GM12878 (cell line): ENCODE results near the gene SEC24D. TPM values are rescaled to one million over a fixed set of nuclear protein-coding genes. Genes with fewer than 3 reads are reported as not detected.

ENCODE experiments used
- BRCA1 ChIP-seq: IDR thresholded peaks from 2 replicates; pipeline ENCODE4 v1.6.1; 2011; ENCODE audit warnings: low read depth, low read length, improper control_type of control experiment
- CREB1 ChIP-seq: IDR thresholded peaks from 2 replicates; pipeline ENCODE4 v1.6.1; 2012; ENCODE audit warnings: low read depth, mild to moderate bottlenecking, inconsistent platforms
- EGR1 ChIP-seq, 2 experiments: IDR thresholded peaks; 1 replicate in 1 of 2; 2 replicates in 1 of 2; pipeline ENCODE4 v1.6.1; 2011 to 2012; ENCODE audit warnings: low read depth in 2 of 2, low read length in 2 of 2, borderline replicate concordance in 1 of 2, mild to moderate bottlenecking in 1 of 2, moderate library complexity in 1 of 2
- GATAD2B ChIP-seq: fragments of 450-650 bp; conservative IDR thresholded peaks from 2 replicates; pipeline ENCODE4 v1.6.1; 2017; ENCODE audit warnings: low read depth, mild to moderate bottlenecking, moderate library complexity
- KLF5 ChIP-seq: fragments of 450-650 bp; IDR thresholded peaks from 2 replicates; pipeline ENCODE4 v1.6.1; 2014; ENCODE audit warnings: mild to moderate bottlenecking; ENCODE audit not compliant: partially characterized antibody
- SMARCA5 ChIP-seq: fragments of 450-650 bp; IDR thresholded peaks from 2 replicates; pipeline ENCODE4 v1.6.1; 2017; ENCODE audit warnings: mild to moderate bottlenecking
- polyA plus RNA-seq, 11 experiments: library from polyadenylated mRNA; depleted of rRNA in 4 of 11; unstranded in 6 of 11; stranded (reverse) in 5 of 11; fragments of >200 nt; fragmentation: Nextera tagmentation in 4 of 11; fragmentation: Illumina TruSeq in 1 of 11; extraction: Ambion mirVana in 4 of 11; extraction: Trizol in 1 of 11; gene quantifications; 1 replicate in 1 of 11; 2 replicates in 10 of 11; pipeline versions ENCODE4 v1.2.1 to v1.2.3, GENCODE V29; 2011 to 2016; ENCODE audit warnings: inconsistent platforms in 2 of 11, missing spikeins in 2 of 11, low read depth in 1 of 11
- total RNA-seq, 4 experiments: library from RNA; depleted of rRNA in 3 of 4; stranded (reverse); fragments of >200 nt in 3 of 4; fragmentation: Illumina TruSeq in 1 of 4; extraction: Trizol in 1 of 4; gene quantifications; 2 replicates each; pipeline versions ENCODE4 v1.2.1 to v1.2.3, GENCODE V29; 2013 to 2021
- TF ChIP-seq, protein P1 (sequence below): IDR thresholded peaks from 2 replicates; pipeline ENCODE4 v1.6.1; 2011; ENCODE audit warnings: borderline replicate concordance, low read depth, mild to moderate bottlenecking, moderate library complexity, mixed read lengths, low read length; ENCODE audit not compliant: insufficient read depth; ENCODE audit errors: extremely low read length
- TF ChIP-seq, protein P2 (sequence below): IDR thresholded peaks from 2 replicates; pipeline ENCODE4 v1.6.1; 2012; ENCODE audit warnings: mild to moderate bottlenecking, low read depth, low read length
- TF ChIP-seq, protein P3 (sequence below): IDR thresholded peaks from 2 replicates; pipeline ENCODE4 v1.6.1; 2012; ENCODE audit warnings: improper control_type of control experiment, low read depth, low read length; ENCODE audit not compliant: insufficient replicate concordance
- TF ChIP-seq, protein P4 (sequence below): IDR thresholded peaks from 2 replicates; pipeline ENCODE4 v1.6.1; 2012; ENCODE audit warnings: low read length, inconsistent platforms
- TF ChIP-seq, protein P5 (sequence below): fragments of 450-650 bp; IDR thresholded peaks from 2 replicates; pipeline ENCODE4 v1.6.1; 2016; ENCODE audit warnings: mild to moderate bottlenecking

The SEC24D gene
- total and polyA plus RNA-seq, 10 of the 15 experiments (the other 5 are each of a cell fraction or from before 2014, with no cell fraction given) = 12.8 to 61.9 (median 25.6) TPM

DNA sequence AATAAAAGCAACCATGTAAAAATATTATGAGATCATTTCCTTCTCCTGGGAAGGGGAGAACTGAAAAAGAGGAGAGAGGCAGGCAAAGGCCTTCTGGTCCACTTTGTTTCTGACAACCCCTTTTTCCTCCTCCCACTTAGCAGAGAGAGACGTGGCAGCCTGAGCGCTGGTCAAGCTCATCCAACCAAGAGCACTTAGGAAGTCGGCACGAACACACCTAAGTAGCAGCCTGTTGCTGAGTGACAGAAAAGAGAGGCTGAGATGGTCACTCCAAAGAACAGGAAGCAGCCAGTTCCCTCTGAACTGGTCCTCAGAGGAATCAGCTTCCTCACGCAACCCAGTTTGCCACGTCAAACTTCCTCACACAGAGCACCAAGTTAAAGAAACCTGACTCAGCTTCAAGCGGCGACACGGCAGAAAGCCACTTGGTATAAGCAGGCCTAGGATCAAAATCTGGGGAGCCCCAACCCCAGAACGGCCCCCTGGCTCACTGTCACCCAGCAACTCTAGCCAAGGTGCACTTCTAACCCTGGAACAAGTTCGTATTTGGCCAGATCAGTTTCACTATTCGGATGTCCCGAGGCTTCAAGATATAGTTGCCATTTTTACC is 861 bp downstream of the SEC24D start (continued):
- TF ChIP-seq, protein P1, sequence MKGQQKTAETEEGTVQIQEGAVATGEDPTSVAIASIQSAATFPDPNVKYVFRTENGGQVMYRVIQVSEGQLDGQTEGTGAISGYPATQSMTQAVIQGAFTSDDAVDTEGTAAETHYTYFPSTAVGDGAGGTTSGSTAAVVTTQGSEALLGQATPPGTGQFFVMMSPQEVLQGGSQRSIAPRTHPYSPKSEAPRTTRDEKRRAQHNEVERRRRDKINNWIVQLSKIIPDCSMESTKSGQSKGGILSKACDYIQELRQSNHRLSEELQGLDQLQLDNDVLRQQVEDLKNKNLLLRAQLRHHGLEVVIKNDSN = no peak
- 0 out of 2 replicates have a peak, but pooled peaks have one; percentile 8 for TF ChIP-seq SMARCA5
- TF ChIP-seq, protein P2, sequence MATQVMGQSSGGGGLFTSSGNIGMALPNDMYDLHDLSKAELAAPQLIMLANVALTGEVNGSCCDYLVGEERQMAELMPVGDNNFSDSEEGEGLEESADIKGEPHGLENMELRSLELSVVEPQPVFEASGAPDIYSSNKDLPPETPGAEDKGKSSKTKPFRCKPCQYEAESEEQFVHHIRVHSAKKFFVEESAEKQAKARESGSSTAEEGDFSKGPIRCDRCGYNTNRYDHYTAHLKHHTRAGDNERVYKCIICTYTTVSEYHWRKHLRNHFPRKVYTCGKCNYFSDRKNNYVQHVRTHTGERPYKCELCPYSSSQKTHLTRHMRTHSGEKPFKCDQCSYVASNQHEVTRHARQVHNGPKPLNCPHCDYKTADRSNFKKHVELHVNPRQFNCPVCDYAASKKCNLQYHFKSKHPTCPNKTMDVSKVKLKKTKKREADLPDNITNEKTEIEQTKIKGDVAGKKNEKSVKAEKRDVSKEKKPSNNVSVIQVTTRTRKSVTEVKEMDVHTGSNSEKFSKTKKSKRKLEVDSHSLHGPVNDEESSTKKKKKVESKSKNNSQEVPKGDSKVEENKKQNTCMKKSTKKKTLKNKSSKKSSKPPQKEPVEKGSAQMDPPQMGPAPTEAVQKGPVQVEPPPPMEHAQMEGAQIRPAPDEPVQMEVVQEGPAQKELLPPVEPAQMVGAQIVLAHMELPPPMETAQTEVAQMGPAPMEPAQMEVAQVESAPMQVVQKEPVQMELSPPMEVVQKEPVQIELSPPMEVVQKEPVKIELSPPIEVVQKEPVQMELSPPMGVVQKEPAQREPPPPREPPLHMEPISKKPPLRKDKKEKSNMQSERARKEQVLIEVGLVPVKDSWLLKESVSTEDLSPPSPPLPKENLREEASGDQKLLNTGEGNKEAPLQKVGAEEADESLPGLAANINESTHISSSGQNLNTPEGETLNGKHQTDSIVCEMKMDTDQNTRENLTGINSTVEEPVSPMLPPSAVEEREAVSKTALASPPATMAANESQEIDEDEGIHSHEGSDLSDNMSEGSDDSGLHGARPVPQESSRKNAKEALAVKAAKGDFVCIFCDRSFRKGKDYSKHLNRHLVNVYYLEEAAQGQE = no peak
- TF ChIP-seq, protein P3, sequence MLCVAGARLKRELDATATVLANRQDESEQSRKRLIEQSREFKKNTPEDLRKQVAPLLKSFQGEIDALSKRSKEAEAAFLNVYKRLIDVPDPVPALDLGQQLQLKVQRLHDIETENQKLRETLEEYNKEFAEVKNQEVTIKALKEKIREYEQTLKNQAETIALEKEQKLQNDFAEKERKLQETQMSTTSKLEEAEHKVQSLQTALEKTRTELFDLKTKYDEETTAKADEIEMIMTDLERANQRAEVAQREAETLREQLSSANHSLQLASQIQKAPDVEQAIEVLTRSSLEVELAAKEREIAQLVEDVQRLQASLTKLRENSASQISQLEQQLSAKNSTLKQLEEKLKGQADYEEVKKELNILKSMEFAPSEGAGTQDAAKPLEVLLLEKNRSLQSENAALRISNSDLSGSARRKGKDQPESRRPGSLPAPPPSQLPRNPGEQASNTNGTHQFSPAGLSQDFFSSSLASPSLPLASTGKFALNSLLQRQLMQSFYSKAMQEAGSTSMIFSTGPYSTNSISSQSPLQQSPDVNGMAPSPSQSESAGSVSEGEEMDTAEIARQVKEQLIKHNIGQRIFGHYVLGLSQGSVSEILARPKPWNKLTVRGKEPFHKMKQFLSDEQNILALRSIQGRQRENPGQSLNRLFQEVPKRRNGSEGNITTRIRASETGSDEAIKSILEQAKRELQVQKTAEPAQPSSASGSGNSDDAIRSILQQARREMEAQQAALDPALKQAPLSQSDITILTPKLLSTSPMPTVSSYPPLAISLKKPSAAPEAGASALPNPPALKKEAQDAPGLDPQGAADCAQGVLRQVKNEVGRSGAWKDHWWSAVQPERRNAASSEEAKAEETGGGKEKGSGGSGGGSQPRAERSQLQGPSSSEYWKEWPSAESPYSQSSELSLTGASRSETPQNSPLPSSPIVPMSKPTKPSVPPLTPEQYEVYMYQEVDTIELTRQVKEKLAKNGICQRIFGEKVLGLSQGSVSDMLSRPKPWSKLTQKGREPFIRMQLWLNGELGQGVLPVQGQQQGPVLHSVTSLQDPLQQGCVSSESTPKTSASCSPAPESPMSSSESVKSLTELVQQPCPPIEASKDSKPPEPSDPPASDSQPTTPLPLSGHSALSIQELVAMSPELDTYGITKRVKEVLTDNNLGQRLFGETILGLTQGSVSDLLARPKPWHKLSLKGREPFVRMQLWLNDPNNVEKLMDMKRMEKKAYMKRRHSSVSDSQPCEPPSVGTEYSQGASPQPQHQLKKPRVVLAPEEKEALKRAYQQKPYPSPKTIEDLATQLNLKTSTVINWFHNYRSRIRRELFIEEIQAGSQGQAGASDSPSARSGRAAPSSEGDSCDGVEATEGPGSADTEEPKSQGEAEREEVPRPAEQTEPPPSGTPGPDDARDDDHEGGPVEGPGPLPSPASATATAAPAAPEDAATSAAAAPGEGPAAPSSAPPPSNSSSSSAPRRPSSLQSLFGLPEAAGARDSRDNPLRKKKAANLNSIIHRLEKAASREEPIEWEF = no peak
- TF ChIP-seq CREB1 = peak; percentile 68; the same call in 1 of the 2 replicates
- TF ChIP-seq KLF5 = no peak
- TF ChIP-seq BRCA1 = no peak
- no peak for TF ChIP-seq EGR1 (IDR thresholded peaks at IDR 0.05; ENCODE audit: borderline replicate concordance in 1 of 2, low read depth in 2 of 2, low read length in 2 of 2)
- TF ChIP-seq, protein P4, sequence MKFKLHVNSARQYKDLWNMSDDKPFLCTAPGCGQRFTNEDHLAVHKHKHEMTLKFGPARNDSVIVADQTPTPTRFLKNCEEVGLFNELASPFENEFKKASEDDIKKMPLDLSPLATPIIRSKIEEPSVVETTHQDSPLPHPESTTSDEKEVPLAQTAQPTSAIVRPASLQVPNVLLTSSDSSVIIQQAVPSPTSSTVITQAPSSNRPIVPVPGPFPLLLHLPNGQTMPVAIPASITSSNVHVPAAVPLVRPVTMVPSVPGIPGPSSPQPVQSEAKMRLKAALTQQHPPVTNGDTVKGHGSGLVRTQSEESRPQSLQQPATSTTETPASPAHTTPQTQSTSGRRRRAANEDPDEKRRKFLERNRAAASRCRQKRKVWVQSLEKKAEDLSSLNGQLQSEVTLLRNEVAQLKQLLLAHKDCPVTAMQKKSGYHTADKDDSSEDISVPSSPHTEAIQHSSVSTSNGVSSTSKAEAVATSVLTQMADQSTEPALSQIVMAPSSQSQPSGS = no peak
- no peak for TF ChIP-seq GATAD2B
- TF ChIP-seq, protein P5, sequence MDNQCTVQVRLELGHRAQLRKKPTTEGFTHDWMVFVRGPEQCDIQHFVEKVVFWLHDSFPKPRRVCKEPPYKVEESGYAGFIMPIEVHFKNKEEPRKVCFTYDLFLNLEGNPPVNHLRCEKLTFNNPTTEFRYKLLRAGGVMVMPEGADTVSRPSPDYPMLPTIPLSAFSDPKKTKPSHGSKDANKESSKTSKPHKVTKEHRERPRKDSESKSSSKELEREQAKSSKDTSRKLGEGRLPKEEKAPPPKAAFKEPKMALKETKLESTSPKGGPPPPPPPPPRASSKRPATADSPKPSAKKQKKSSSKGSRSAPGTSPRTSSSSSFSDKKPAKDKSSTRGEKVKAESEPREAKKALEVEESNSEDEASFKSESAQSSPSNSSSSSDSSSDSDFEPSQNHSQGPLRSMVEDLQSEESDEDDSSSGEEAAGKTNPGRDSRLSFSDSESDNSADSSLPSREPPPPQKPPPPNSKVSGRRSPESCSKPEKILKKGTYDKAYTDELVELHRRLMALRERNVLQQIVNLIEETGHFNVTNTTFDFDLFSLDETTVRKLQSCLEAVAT = 0 out of 2 replicates have a peak, but pooled peaks have one; percentile 17
